H1 (cell line): ENCODE measurements around the gene OR5H1. TPM values are rescaled to one million over a fixed set of nuclear protein-coding genes. Genes with fewer than 3 reads are reported as not detected.

ENCODE experiments used
- ATF3 ChIP-seq: IDR thresholded peaks from 2 replicates; pipeline ENCODE4 v1.6.1; 2011; ENCODE audit warnings: low read depth, mild to moderate bottlenecking, low read length; ENCODE audit not compliant: insufficient read depth
- EP300 ChIP-seq, 2 experiments: IDR thresholded peaks; 1 replicate in 1 of 2; 2 replicates in 1 of 2; pipeline ENCODE4 v1.6.1; 2011 to 2012; ENCODE audit warnings: low read depth in 2 of 2, low read length in 2 of 2, mild to moderate bottlenecking in 2 of 2, borderline replicate concordance in 1 of 2, inconsistent platforms in 1 of 2, moderate library complexity in 1 of 2
- JUND ChIP-seq: IDR thresholded peaks from 2 replicates; pipeline ENCODE4 v1.6.1; 2011; ENCODE audit warnings: mild to moderate bottlenecking, improper control_type of control experiment, low read length
- KDM4A ChIP-seq: IDR thresholded peaks from one replicate; pipeline ENCODE4 v1.7.1; 2012; ENCODE audit warnings: low read depth, mild to moderate bottlenecking, moderate library complexity, low read length, inconsistent platforms; ENCODE audit not compliant: severe bottlenecking
- TEAD4 ChIP-seq: IDR thresholded peaks from 2 replicates; pipeline ENCODE4 v1.6.1; 2012; ENCODE audit warnings: low read depth, low read length, inconsistent platforms, mixed read lengths
- USF2 ChIP-seq: IDR thresholded peaks from 2 replicates; pipeline ENCODE4 v1.6.1; 2011; ENCODE audit warnings: low read length, improper control_type of control experiment
- polyA plus RNA-seq, 7 experiments: library from polyadenylated mRNA; depleted of rRNA in 3 of 7; stranded (reverse) in 5 of 7; unstranded in 2 of 7; fragments of >200 nt in 5 of 7; fragments of 200-250 nt in 2 of 7; gene quantifications; 1 replicate in 5 of 7; 2 replicates in 1 of 7; 4 replicates in 1 of 7; pipeline versions ENCODE4 v1.2.1 to v1.2.3, GENCODE V29; 2011 to 2013; ENCODE audit warnings: missing spikeins in 2 of 7, mixed read lengths in 2 of 7
- total RNA-seq: library from RNA; stranded (reverse); fragmentation: NEBNext Ultra II Directional; extraction: Animal tissue kit (Norgen Biotek cat#: 25700); gene quantifications from 2 replicates; pipeline ENCODE4 v1.2.1, GENCODE V29; 2021

The OR5H1 gene
- total and polyA plus RNA-seq, 2 of the 8 experiments (the other 6 are each of a cell fraction or from before 2014, with no cell fraction given), result not detected

- no peak for TF ChIP-seq JUND
- no peak for TF ChIP-seq ATF3
- TF ChIP-seq KDM4A, result no peak
- no peak for TF ChIP-seq EP300 (IDR thresholded peaks at IDR 0.05; ENCODE audit: borderline replicate concordance in 1 of 2, low read depth in 2 of 2, low read length in 2 of 2)
- no peak for TF ChIP-seq TEAD4
- TF ChIP-seq USF2, result no peak
These were observed 10.0 kb downstream of the OR5H1 start (continued) for GRCh38 chr3:98140531-98140930.
